T-helper 9 cell (primary cell): Measurements from ENCODE around the gene CTNNA1.

Source experiments
- DNase-seq: peaks from one replicate; pipeline ENCODE4 v3.0.0-alpha.2; 2020

The CTNNA1 gene

GRCh38 chr5:138974227-138975063 lies 221.2 kb downstream of the CTNNA1 start:
- DNase-seq = no peak

GRCh38 chr5:138975098-138975847 lies 222.0 kb downstream of the CTNNA1 start:
- DNase-seq = no peak

DNA sequence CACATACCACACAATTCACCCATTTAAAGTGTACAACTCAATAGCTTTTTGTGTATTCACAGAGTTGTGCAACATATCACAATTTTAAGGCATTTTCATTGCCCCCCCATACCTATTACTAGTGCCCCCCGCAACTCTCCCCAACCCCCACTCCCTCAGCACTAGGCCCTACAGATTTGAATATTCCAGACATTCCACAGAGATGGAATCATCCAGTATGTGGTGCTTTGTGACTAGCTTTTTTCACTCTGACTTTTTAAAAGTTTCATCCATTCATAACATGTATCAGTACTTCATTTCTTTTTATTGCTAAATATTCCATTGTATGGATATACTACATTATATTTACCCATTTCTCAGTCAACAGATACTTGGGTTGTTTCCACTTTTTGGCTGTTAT lies 224.9 kb downstream of the CTNNA1 start:
- DNase-seq = no peak

DNA sequence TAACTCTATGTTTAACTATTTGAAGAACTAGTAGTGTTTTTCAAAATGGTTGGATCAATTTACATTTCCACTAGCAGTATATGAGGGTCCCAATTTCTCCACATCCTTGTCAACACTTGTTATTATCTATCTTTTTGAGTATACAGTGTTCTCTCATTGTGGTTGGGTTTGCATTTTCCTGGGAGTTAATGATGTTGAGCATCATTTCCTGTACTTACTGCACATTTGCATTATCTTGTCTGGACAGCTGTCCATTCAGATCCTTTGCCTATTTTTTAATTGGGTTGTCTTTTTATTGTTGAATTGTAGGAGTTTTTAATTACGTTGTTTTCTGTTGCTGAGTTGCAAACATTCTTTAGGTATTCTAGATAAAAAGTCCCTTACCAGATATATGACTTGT lies 225.4 kb downstream of the CTNNA1 start:
- no peak for DNase-seq

GRCh38 chr5:138979684-138980280 lies 226.6 kb downstream of the CTNNA1 start:
- no peak for DNase-seq

GRCh38 chr5:138980441-138980840 lies 227.2 kb downstream of the CTNNA1 start:
- no peak for DNase-seq

- no peak for DNase-seq
These were observed 227.9 kb downstream of the CTNNA1 start for GRCh38 chr5:138981131-138981530.

DNA sequence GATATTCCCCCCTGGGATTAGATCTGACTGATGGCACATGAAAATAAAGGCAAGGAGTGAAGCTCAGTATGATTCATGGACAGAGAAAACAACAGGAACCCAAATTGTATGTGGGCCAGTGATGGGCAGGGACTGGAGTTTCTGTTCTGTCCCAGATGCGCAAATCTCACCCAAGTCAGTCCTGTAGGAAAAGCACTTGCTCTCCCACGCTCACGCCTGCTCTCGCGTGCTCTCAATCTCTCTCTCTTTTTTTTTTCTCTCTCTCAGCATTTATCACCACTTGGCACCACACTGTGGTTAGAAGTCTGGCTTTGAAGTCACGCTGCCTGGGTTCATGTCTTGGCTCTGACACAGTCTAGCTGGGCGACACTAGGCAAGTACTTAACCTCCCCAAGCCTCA lies 228.4 kb downstream of the CTNNA1 start:
- DNase-seq = no peak

- DNase-seq = no peak
These were observed 230.8 kb downstream of the CTNNA1 start for GRCh38 chr5:138983984-138984383.
